Cardiac fibroblast (primary cell): ENCODE measurements around the gene GMCL1.

Experiments used
- DNase-seq, 2 donors: peaks; one replicate each; pipeline versions ENCODE4 v3.0.0 to v3.0.0-alpha.2; 2010; ENCODE audit warnings: low read depth in 2 of 2
- H3K4me3 ChIP-seq, 2 donors: replicated peaks in 1 of 2; 1 replicate in 1 of 2; 2 replicates in 1 of 2; pipeline ENCODE4 v1.5.1; 2011; ENCODE audit warnings: low read depth in 2 of 2, low read length in 2 of 2, mild to moderate bottlenecking in 2 of 2, moderate library complexity in 1 of 2
- TF ChIP-seq, protein P1 (sequence below): IDR thresholded peaks from one replicate; pipeline ENCODE4 v1.5.1; 2011; ENCODE audit warnings: low read depth, mild to moderate bottlenecking, low read length, inconsistent platforms

The GMCL1 gene, protein sequence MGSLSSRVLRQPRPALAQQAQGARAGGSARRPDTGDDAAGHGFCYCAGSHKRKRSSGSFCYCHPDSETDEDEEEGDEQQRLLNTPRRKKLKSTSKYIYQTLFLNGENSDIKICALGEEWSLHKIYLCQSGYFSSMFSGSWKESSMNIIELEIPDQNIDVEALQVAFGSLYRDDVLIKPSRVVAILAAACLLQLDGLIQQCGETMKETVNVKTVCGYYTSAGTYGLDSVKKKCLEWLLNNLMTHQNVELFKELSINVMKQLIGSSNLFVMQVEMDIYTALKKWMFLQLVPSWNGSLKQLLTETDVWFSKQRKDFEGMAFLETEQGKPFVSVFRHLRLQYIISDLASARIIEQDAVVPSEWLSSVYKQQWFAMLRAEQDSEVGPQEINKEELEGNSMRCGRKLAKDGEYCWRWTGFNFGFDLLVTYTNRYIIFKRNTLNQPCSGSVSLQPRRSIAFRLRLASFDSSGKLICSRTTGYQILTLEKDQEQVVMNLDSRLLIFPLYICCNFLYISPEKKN

DNA sequence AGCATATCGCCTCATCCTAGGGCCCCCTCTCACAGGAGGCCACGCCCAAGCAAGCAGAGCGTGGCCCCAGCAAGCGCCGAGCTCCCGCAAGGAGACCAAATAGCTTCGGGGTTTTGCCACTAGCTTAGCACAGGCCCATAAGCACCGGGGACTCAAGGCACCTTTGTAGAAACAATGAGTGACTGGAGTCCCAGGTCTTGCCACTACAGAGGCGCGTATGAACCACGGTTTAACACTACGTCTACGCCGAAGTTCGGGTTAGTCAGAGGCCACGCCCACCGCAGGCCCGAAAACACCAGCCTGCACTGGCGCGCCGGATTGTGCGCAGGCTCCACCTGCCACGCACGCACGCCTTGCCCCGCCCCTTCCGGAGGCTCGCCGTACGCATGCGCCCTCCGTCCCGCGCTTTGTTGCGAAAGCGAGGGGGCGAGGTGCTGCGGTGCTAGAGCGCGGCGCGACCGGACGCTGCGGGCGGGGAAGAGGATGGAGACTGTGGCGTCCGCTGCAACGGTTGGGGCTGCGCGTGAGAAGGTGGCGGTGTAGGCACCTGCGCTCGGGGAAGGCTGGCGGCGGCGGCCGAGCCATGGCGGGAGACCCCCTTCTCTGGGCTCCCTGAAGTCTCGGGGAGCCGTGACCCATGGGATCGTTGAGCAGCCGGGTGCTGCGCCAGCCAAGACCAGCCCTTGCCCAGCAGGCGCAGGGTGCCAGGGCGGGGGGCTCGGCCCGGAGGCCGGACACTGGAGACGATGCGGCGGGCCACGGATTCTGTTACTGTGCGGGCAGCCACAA is at the start of gene GMCL1:
GMCL1 (plus strand) TSS at position 405 of the 789 bp plus-strand sequence; CDS start at position 638, 233 bp downstream.
- peak within 1 kb of the TSS; percentile 88 to 95 for H3K4me3 ChIP-seq
- TF ChIP-seq, protein P1, sequence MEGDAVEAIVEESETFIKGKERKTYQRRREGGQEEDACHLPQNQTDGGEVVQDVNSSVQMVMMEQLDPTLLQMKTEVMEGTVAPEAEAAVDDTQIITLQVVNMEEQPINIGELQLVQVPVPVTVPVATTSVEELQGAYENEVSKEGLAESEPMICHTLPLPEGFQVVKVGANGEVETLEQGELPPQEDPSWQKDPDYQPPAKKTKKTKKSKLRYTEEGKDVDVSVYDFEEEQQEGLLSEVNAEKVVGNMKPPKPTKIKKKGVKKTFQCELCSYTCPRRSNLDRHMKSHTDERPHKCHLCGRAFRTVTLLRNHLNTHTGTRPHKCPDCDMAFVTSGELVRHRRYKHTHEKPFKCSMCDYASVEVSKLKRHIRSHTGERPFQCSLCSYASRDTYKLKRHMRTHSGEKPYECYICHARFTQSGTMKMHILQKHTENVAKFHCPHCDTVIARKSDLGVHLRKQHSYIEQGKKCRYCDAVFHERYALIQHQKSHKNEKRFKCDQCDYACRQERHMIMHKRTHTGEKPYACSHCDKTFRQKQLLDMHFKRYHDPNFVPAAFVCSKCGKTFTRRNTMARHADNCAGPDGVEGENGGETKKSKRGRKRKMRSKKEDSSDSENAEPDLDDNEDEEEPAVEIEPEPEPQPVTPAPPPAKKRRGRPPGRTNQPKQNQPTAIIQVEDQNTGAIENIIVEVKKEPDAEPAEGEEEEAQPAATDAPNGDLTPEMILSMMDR, result no peak
- DNase-seq, result peak; percentile 97

DNA sequence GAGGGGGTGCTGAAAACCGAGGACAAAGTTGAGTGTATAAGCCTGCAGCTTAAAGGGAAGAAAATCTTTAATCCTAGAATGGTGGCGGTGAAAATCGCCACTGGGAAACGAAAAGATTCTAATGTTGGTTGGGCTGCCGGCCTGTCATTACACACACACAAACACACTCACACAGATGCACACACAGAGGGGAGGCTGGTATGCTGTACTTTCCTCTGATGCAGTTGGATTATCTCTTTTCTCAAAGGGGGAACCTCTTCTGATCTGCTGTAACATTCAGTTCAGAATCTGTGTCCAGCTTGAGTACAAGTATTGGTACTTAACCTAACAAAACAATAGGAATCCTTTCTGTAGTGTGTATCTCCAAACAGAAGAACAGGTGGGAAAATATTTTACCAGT is 48.5 kb upstream of the GMCL1 start:
- no peak overlapping the region for H3K4me3 ChIP-seq
- DNase-seq, result no peak
- TF ChIP-seq, protein P1, result no peak

DNA sequence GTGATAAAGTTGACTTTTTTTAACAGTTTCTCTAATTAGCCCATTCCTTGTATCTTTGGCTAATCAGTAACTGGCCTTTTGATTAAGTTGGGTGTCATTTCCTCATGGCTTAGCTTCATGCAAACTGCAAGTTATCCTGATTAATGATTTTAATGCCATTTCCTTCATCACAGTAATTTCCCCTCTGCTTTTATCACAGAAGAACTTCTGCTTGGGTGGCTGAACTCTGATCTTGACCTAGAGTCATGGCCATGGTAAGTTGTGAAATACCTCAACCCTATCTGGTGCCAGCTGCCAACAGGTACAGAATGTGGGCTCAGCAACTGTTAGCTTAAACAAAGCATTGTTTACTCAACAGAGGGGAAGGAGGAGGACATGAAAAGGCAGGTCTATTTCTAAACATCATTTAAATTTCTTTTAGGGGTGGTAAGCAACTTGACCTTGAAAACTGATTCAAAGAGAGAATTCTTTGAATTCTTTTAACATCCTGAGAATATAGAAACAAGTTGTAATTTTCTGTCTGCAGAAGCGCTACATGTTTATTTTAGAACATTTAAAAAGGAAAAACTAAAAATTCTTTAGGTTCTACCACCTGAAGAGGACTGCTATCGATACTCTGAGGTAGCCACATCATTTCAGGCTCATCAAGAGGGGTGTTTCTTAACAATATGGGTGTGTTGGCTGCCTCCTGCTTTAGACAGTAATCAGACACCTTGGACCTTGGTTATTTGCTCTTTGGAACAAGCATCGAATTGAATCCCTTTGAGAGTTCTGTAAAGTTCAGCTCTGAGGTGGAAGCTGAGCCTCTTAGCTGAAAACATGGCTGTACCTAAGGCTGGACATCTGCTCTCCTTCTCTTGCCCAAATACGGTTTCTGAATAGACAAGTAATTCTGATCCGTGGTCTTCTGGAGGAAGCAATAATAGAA is 47.9 kb upstream of the GMCL1 start:
- H3K4me3 ChIP-seq, result no peak overlapping the region
- TF ChIP-seq, protein P1, result no peak
- no peak for DNase-seq

DNA sequence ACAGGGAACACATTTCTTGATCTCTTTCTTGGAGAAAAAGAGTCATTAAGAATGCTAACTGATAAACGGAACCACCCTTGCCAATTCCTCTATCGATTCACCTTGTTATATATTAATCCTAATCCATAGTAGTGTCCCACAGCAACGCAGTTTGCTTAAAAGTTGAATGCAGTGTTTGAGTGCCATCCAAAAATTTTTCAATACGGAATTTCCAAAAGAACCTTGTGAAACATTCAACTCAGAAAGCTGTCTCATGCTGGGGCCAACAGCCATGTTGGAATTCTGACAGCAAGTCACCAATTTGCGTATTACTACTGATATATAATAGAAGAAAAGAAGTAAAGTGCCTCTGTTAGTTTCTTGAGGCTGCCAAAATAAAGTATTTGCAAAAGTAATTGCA is 45.2 kb upstream of the GMCL1 start:
- DNase-seq, result no peak
- no peak overlapping the region for H3K4me3 ChIP-seq
- TF ChIP-seq, protein P1, result no peak

DNA sequence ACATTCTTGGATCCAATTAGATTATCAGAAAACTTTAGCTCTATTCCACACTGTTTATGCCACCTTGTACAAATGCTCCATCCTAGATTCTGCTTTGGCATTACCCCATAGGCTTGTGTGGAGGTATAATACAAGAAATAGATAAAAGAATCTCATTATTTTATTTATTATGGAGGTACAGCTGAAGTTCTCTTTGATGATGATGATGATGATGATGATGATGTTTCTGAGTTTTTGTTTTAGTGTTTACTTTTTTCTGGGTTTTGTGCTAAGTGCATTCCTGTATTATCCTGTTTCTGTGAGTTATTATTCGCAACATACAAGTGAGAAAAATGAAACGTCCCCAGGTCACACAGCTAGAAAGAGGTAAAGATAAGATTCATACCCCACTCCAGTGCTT is 44.1 kb upstream of the GMCL1 start:
- no peak overlapping the region for H3K4me3 ChIP-seq
- TF ChIP-seq, protein P1, result no peak
- no peak for DNase-seq

DNA sequence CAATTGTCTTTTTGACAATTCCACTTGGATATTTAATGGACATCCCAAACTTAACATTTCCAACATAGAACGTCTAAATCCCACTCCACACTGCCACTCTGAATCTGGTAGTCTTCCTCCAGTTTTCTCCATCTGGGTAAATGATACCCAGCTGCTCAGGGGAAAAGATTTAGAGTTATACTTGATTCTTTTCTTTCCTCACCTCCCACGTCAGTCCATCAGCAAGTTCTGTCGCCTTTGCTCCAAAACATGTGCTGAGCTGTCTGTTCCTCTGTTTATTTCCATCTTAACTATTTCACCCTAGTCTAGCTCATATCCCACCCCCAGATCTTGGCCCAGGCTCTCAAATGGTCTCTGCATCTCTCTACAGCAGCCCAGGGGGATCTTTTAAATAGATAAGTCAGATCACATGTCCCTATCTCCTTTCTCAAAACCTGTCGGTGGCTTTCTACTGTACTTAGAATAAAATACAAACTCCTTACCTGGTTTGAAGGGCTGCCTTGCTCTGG is 43.4 kb upstream of the GMCL1 start:
- H3K4me3 ChIP-seq, result no peak overlapping the region
- TF ChIP-seq, protein P1, result no peak
- no peak for DNase-seq
